NB4 (cell line): ENCODE results near the gene AFF3.

Experiments
- CTCF ChIP-seq: IDR thresholded peaks from one replicate; pipeline ENCODE4 v1.5.1; 2012; ENCODE audit warnings: low read depth, low read length
- MYC ChIP-seq: IDR thresholded peaks from 2 replicates; pipeline ENCODE4 v1.6.1; 2011; ENCODE audit warnings: low read depth, low read length

GRCh38 chr2:100042562-100042961, 99.8 kb downstream of the AFF3 start:
- TF ChIP-seq CTCF (no peak), MYC (no peak)
